ENCODE results near the gene CSF3R. TPM values are rescaled to one million over a fixed set of nuclear protein-coding genes. Genes with fewer than 3 reads are reported as not detected.

CSF3R gene
- total and polyA plus RNA-seq, 2 experiments from 2014 or later, result not detected

- peak overlapping the region; percentile 90 for H2AFZ ChIP-seq
- no peak overlapping the region for H3K4me3 ChIP-seq
- Mint-ChIP-seq H3K27me3 (ENCODE audit: insufficient read depth, low read depth, poor library complexity) (peaks cover 9% of the 10 kb centered on the region), H3K27ac (no peak overlapping the region), H3K9me3 (no peaks in the 10 kb centered on the region), H3K36me3 (ENCODE audit: low read depth) (no peaks in the 10 kb centered on the region), H3K4me1 (peaks cover 16% of the 10 kb centered on the region), H3K4me3 (no peak overlapping the region)
- no peak for DNase-seq (ENCODE audit: low spot score)
- no peaks in the 10 kb centered on the region for H3K27me3 ChIP-seq (ENCODE audit: insufficient read depth)
- no peak overlapping the region for H3K27ac ChIP-seq (ENCODE audit: low read depth)
- H3K4me1 ChIP-seq (ENCODE audit: insufficient read depth), result no peaks in the 10 kb centered on the region
- no peaks in the 10 kb centered on the region for H4K20me1 ChIP-seq (replicated peaks; ENCODE audit: insufficient read depth)
- no peaks in the 10 kb centered on the region for H3K79me2 ChIP-seq (replicated peaks; ENCODE audit: insufficient read depth)
- TF ChIP-seq POLR2AphosphoS5 (IDR thresholded peaks at IDR 0.05; ENCODE audit: low read depth) (no peak), EZH2phosphoT487 (IDR thresholded peaks at IDR 0.05; ENCODE audit: unreplicated experiment) (no peak), JUNB (IDR thresholded peaks at IDR 0.05; ENCODE audit: unreplicated experiment) (no peak), ZNF114 (CRISPR knock-in tag; IDR thresholded peaks at IDR 0.05) (no peak), CTCF (conservative IDR thresholded peaks at IDR 0.05; ENCODE audit: low read depth in 2 of 2) (no peak)
- H3K36me3 ChIP-seq (ENCODE audit: insufficient read depth), result no peaks in the 10 kb centered on the region
- no peaks in the 10 kb centered on the region for H3K9me2 ChIP-seq (ENCODE audit: insufficient read depth)
- no peak for ATAC-seq
- no peaks in the 10 kb centered on the region for H3F3A ChIP-seq (replicated peaks; ENCODE audit: low read depth)
- H3K4me2 ChIP-seq, result no peak overlapping the region
Measured at GRCh38 chr1:36515315-36516138, 32.8 kb upstream of the CSF3R start.

- Histone ChIP-seq H3K27ac (ENCODE audit: low read depth) (no peak overlapping the region), H3K9me2 (ENCODE audit: insufficient read depth) (no peaks in the 10 kb centered on the region), H3K4me3 (no peak overlapping the region), H3K79me2 (replicated peaks; ENCODE audit: insufficient read depth) (no peaks in the 10 kb centered on the region), H2AFZ (peak overlapping the region; percentile 87), H4K20me1 (replicated peaks; ENCODE audit: insufficient read depth) (no peaks in the 10 kb centered on the region), H3K36me3 (ENCODE audit: insufficient read depth) (no peaks in the 10 kb centered on the region), H3F3A (replicated peaks; ENCODE audit: low read depth) (no peaks in the 10 kb centered on the region), H3K4me1 (ENCODE audit: insufficient read depth) (no peaks in the 10 kb centered on the region), H3K27me3 (ENCODE audit: insufficient read depth) (no peaks in the 10 kb centered on the region), H3K4me2 (no peak overlapping the region)
- Mint-ChIP-seq H3K27me3 (ENCODE audit: insufficient read depth, low read depth, poor library complexity) (peaks cover 10% of the 10 kb centered on the region), H3K4me1 (peaks cover 7% of the 10 kb centered on the region), H3K36me3 (ENCODE audit: low read depth) (no peaks in the 10 kb centered on the region), H3K4me3 (no peak overlapping the region), H3K27ac (no peak overlapping the region; the same call in 1 of the 2 replicates), H3K9me3 (no peaks in the 10 kb centered on the region)
- no peak for ATAC-seq
- no peak for DNase-seq (ENCODE audit: low spot score)
- no peak for TF ChIP-seq REST (IDR thresholded peaks at IDR 0.05; ENCODE audit: unreplicated experiment)
- no peak for TF ChIP-seq ZNF462 (CRISPR knock-in tag; IDR thresholded peaks at IDR 0.05)
Measured at GRCh38 chr1:36514501-36514900, 31.8 kb upstream of the CSF3R start.
